Lung (tissue), 16 donors: ENCODE data around the gene CASS4. TPM values are rescaled to one million over a fixed set of nuclear protein-coding genes. Genes with fewer than 3 reads are reported as not detected.

Source experiments
- ATAC-seq: fragments of 200-7000 bp; cut with Tn5 transposase; one replicate; pipeline ENCODE4 v1.9.1; 2020; ENCODE audit warnings: moderate number of reproducible peaks; ENCODE audit not compliant: insufficient read depth, low FRiP score
- DNase-seq, 3 donors: peaks; one replicate each; pipeline ENCODE4 v3.0.0-alpha.2; 2013 to 2017
- H3K27ac ChIP-seq, 2 donors: one replicate each; pipeline ENCODE4 v1.5.1; 2013; ENCODE audit warnings: mild to moderate bottlenecking in 2 of 2, moderate library complexity in 2 of 2, control low read depth in 1 of 2, inconsistent platforms in 1 of 2, low read depth in 1 of 2, low read length in 1 of 2
- H3K27me3 ChIP-seq, 3 donors: one replicate each; pipeline ENCODE4 v1.5.1; 2013; ENCODE audit warnings: low read length in 2 of 3; ENCODE audit not compliant: control insufficient read depth in 3 of 3, insufficient read depth in 3 of 3
- H3K36me3 ChIP-seq, 4 donors: one replicate each; pipeline ENCODE4 v1.5.1; 2013; ENCODE audit warnings: low read length in 4 of 4, mild to moderate bottlenecking in 1 of 4, moderate library complexity in 1 of 4; ENCODE audit not compliant: control insufficient read depth in 4 of 4, insufficient read depth in 4 of 4
- H3K4me1 ChIP-seq, 5 donors: one replicate each; pipeline ENCODE4 v1.5.1; 2013; ENCODE audit warnings: low read length in 5 of 5, mild to moderate bottlenecking in 2 of 5, moderate library complexity in 1 of 5; ENCODE audit not compliant: control insufficient read depth in 5 of 5, insufficient read depth in 5 of 5
- H3K4me3 ChIP-seq: one replicate; pipeline ENCODE4 v1.5.1; 2013; ENCODE audit warnings: mild to moderate bottlenecking, control low read depth, moderate library complexity
- H3K9ac ChIP-seq, 2 donors: one replicate each; pipeline ENCODE4 v1.5.1; 2013; ENCODE audit warnings: low read length in 2 of 2, control low read depth in 1 of 2; ENCODE audit not compliant: insufficient read depth in 1 of 2
- H3K9me3 ChIP-seq, 4 donors: one replicate each; pipeline ENCODE4 v1.5.1; 2013; ENCODE audit warnings: low read length in 3 of 4, mild to moderate bottlenecking in 1 of 4, moderate library complexity in 1 of 4; ENCODE audit not compliant: control insufficient read depth in 4 of 4, insufficient read depth in 3 of 4
- WGBS, 2 donors: extraction: QIAGEN DNeasy Blood & Tissue Kit; methylation state at CpG; one replicate each; pipeline ENCODE4 v1.1.7; 2013; 5-methylcytosine and 5-hydroxymethylcytosine counted together
- long read RNA-seq, 5 donors: transcript quantifications; one replicate each; lab custom pipeline, GENCODE V29; 2026
- polyA plus RNA-seq, 2 donors: library from polyadenylated mRNA; stranded (reverse); fragments of 200-250 nt; gene quantifications; one replicate each; pipeline ENCODE4 v1.2.1, GENCODE V29; 2013
- total RNA-seq, 2 donors: library from RNA; depleted of rRNA in 1 of 2; stranded (reverse); fragments of >200 nt in 1 of 2; gene quantifications; one replicate each; pipeline ENCODE4 v1.2.1, GENCODE V29; 2014 to 2021
- TF ChIP-seq, protein P1 (sequence below): IDR thresholded peaks from 2 replicates; pipeline ENCODE4 v1.5.1; 2012; ENCODE audit warnings: mild to moderate bottlenecking; ENCODE audit errors: control extremely low read depth, extremely low read depth
- donor health status: control.
- donor health status: control.
- donor health status: Bipolar disorder and iron deficiency.
- donor health status: healthy.
- donor health status: DM: yes; HTN: yes; CAD: no.

CASS4 gene, protein sequence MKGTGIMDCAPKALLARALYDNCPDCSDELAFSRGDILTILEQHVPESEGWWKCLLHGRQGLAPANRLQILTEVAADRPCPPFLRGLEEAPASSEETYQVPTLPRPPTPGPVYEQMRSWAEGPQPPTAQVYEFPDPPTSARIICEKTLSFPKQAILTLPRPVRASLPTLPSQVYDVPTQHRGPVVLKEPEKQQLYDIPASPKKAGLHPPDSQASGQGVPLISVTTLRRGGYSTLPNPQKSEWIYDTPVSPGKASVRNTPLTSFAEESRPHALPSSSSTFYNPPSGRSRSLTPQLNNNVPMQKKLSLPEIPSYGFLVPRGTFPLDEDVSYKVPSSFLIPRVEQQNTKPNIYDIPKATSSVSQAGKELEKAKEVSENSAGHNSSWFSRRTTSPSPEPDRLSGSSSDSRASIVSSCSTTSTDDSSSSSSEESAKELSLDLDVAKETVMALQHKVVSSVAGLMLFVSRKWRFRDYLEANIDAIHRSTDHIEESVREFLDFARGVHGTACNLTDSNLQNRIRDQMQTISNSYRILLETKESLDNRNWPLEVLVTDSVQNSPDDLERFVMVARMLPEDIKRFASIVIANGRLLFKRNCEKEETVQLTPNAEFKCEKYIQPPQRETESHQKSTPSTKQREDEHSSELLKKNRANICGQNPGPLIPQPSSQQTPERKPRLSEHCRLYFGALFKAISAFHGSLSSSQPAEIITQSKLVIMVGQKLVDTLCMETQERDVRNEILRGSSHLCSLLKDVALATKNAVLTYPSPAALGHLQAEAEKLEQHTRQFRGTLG
- 10 to 100 TPM; 19.7 to 30.7 TPM for total RNA-seq
- 1 to 10 TPM; 4.5 to 9.9 TPM for polyA plus RNA-seq
- long read RNA-seq, donor 1, partial matches to known transcripts = 16 of 17 reads
- long read RNA-seq, donor 1, other reads (novel, unspliced or antisense) = 0 of 17 reads
- long read RNA-seq, donor 2 = 0 reads
- long read RNA-seq, donor 3 = 0 reads
- long read RNA-seq, donor 4, partial matches to known transcripts = 0 of 2 reads
- long read RNA-seq, donor 4, other reads (novel, unspliced or antisense) = 0 of 2 reads
- long read RNA-seq, donor 5 = 0 reads

DNA sequence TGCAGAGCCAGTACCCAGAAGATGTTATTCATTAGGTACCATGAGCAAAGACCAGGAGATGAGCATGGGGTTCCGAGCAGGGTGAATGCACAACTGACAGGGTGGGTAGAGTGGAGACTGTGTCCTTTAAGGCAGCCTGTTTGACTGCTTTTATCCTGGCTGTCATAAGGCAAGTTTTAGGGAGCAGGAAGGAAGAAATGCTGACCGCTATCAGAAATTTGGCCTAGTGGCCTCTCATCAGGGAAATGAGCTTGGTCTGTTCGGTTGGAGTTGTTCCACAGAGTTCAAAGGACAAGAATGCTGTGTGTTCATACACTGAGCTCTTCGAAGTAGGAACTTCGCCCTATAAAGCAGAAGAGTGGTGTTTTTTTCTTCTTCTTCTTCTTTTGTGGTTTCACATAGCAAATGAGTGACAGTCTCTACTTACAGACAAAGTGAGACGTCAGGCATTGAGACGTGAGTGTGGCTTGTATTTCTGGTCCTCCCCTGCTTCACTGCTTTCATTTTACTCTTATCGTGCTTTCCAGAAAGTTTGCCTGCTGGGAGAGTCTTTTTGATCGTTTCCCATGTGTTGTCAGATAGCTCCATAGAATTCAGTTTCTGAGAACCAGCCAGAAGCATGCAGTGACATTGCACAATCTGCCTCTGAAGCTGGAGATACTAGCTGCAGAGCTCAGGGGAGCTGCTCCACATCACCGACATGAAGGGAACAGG is at the start of gene CASS4:
CASS4 (plus strand) TSS at position 502 of the 714 bp plus-strand sequence; CDS start at position 701, 199 bp downstream.
- H3K9me3 ChIP-seq = no peaks in the 10 kb centered on the region
- peaks cover 0 to 16% (median 10%) of the 10 kb centered on the region in 4 donors for H3K36me3 ChIP-seq
- peak; percentile 75 for ATAC-seq
- 25 to 46% methylated on average over 10 of the region's 10 CpGs for WGBS, 2 donors
- peak within 1 kb of the TSS in 1 of 2 donors; percentile 92 for H3K9ac ChIP-seq
- TF ChIP-seq, protein P1, sequence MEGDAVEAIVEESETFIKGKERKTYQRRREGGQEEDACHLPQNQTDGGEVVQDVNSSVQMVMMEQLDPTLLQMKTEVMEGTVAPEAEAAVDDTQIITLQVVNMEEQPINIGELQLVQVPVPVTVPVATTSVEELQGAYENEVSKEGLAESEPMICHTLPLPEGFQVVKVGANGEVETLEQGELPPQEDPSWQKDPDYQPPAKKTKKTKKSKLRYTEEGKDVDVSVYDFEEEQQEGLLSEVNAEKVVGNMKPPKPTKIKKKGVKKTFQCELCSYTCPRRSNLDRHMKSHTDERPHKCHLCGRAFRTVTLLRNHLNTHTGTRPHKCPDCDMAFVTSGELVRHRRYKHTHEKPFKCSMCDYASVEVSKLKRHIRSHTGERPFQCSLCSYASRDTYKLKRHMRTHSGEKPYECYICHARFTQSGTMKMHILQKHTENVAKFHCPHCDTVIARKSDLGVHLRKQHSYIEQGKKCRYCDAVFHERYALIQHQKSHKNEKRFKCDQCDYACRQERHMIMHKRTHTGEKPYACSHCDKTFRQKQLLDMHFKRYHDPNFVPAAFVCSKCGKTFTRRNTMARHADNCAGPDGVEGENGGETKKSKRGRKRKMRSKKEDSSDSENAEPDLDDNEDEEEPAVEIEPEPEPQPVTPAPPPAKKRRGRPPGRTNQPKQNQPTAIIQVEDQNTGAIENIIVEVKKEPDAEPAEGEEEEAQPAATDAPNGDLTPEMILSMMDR = no peak
- peak; percentile 78 to 95 (median 94) for DNase-seq
- H3K4me1 ChIP-seq = peaks cover 0 to 55% (median 17%) of the 10 kb centered on the region in 5 donors
- no peaks in the 10 kb centered on the region for H3K27me3 ChIP-seq
- peak within 1 kb of the TSS; percentile 25 for H3K4me3 ChIP-seq
- H3K27ac ChIP-seq = peak within 1 kb of the TSS; percentile 51 to 93

DNA sequence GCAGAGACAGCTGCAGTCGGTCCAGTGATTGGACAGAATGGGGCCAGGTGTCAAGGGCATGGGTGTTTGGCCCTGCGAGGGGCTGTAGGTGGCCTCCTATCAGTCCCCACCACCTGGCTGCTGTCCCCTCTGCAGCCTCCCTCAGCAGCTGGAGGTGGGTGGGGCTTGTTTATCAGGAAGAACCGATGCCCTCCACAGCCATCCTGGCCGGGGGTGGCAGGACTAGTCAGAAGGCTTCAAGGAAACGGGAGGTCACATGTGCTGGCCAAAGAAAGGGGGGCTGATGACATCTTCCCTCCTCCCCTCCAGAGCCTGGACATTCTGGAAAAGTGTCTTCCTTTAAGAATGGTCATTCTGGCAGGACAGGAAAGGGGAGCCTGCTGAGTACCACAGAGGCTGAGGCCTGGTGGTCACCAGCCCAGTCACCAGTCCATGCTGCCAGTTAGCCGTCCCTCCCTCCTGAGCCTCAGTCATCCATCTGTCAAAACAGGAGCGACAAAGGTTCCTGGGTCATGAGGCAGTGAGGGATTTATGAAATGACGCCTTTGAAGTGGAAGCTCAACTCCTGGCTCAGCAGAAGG is 49.1 kb upstream of the CASS4 start:
- Histone ChIP-seq H3K9ac (no peak overlapping the region), H3K9me3 (no peaks in the 10 kb centered on the region), H3K36me3 (peaks cover 4 to 13% (median 11%) of the 10 kb centered on the region in 4 donors), H3K27me3 (no peaks in the 10 kb centered on the region), H3K27ac (no peak overlapping the region), H3K4me3 (no peak overlapping the region), H3K4me1 (peaks cover 5 to 17% (median 6%) of the 10 kb centered on the region in 5 donors)
- DNase-seq = peak in 2 of 3 donors; percentile 17 to 27
- 41 to 56% methylated on average over 8 of the region's 8 CpGs for WGBS, 2 donors
- no peak for ATAC-seq
- TF ChIP-seq, protein P1 = no peak

DNA sequence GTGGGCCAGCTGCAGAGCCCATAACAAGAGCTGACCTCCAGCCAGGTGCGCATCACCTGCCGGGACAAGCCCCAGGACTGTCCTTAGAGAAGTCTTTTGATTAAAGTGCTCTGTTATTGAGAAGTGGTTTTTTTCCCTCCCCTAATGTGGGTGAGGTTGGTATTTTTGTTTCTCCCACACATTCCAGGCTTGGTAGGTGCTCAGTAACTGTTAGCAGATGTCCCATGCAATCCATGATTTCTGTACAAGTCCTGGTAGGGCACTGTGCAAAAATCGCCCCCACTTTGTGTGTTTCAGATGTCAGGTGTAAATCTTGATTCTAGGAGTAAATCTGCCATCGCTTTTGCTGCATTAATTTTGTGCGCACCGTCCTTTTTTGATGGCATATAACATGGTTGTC is 48.6 kb upstream of the CASS4 start:
- Histone ChIP-seq H3K4me1 (peaks cover 5 to 17% (median 6%) of the 10 kb centered on the region in 5 donors), H3K27me3 (no peaks in the 10 kb centered on the region), H3K27ac (no peak overlapping the region), H3K36me3 (peaks cover 4 to 14% (median 11%) of the 10 kb centered on the region in 4 donors), H3K4me3 (no peak overlapping the region), H3K9me3 (no peaks in the 10 kb centered on the region), H3K9ac (no peak overlapping the region)
- TF ChIP-seq, protein P1 = no peak
- ATAC-seq (no peak), DNase-seq (no peak)
- WGBS, 2 donors = 94 to 99% methylated on average over 6 of the region's 6 CpGs
